CD4-positive, alpha-beta T cell treated with Interleukin-6 at 100 ng/mL for 8 hours (primary cell): ENCODE data around the gene SAG.
A peak's percentile ranks its signal among the peaks of the same experiment; 100 is the strongest.

ENCODE experiments used
- DNase-seq: peaks from one replicate; pipeline ENCODE4 v3.0.0-alpha.2; 2020; ENCODE audit warnings: mixed read lengths, low spot score

The SAG gene

DNA sequence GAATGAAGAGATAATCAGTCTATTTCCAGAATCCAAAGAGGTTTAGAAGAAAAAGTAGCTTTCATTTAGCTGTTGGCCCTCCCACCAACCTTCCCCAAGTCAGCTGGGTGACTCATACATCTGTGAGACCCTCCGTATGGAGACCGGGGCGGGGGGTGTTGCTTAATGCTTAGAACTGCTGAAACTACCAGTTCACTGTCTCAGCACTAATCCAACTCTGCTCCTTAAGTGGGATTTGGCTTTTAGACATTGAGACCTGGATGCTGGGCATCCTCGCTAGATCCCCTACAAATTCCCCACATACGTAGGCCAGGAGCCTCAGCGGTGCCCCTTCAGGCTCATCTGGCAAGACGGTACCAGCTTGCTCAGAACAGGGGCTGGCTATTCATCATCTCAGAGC is at the start of gene SAG:
Gene SAG (plus strand): TSS at position 252 of the 400 bp plus-strand sequence. CDS start 1,374 bp downstream, outside the sequence.
- no peak for DNase-seq

DNA sequence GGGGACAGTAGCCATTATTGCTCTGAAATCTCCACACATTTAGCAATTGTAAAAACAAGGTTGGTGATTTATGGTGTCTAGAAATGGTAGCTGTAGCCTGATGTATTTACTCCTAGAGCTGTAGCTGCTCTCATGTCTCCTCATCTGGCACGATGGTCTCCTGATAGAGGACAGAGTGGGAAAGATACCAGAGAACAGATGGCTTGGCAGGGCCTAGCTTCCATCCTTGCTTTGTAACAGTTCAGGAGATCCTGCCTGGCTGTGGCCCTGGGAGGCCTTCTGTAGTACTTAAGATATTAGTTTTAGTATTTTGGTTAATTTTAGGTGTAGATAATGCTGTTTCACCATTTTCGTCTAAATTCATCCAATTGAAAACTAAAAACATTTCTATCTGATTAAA is 49.4 kb upstream of the SAG start:
- no peak for DNase-seq

DNA sequence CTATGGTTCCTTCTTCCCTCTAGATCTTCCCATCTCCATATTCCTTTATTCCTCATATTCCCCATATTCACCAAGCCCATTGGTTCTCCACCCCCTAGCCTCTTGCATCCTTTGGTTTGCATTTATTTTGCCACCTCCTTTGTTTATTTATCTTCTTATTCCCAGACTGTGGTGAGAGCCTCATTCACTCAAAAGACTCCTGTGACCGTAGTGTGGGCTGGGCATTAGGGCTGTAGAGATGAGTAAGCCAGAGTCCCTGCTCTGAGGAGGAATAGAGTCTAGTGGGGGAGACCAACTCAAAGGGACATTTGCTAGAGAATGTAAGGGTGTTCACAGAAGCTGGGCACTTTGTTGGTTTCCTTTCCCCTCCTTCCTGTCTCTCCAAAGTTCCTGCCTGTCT is 47.9 kb upstream of the SAG start:
- DNase-seq, result no peak

DNA sequence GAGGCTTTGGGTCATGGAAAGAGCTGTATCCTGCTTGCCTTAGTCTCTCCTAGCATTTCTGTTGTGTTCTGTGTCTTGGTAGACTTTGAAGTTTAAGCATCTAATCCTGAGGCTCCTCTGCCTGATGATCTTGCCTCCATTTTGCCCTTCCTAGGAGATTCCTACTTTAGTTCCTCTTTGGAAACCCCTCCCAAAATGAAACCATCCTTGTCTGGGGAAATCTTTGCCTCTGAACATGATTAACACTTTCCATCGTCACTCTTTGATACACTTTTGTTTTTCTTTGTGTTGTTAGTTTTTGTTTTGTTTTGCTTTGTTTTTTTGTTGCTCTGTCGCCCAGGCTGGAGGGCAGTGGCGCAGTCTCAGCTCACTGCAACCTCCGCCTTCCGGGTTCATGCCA is 47.0 kb upstream of the SAG start:
- no peak for DNase-seq

DNA sequence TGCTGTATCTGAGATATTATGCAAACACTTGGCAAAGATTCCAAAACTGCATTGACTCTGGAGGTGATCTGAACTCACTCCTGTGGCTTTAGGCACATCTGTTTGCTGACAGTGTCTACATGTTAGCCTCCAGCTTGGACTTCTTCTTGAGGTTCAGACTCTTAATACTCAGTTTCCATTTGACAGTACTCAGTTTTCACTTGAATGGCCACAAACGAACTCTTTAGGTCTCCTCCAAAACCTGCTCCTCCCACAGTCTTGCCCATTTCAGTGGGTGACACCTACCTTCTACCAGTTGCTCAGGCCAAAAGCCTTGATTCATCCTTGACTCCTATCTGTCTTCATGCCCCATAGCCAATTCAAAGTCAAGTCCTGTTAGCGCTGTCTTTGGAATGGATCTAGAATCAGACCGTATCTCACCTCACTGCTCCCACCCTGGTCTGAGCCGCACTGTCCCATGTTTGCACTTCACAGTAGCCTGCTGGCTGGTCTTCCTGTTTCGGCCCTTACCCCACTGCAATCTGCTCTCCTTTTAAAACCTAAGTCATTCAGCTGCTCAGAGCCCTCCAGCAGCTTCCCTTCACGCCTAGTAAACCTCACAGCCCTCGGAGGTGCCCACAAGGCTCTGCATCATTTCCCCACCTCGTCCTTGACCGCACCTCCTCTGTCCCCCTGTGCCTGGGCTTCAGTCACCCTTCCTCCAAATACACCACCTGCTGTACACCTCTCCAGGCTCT is 45.6 kb upstream of the SAG start:
- no peak for DNase-seq

DNA sequence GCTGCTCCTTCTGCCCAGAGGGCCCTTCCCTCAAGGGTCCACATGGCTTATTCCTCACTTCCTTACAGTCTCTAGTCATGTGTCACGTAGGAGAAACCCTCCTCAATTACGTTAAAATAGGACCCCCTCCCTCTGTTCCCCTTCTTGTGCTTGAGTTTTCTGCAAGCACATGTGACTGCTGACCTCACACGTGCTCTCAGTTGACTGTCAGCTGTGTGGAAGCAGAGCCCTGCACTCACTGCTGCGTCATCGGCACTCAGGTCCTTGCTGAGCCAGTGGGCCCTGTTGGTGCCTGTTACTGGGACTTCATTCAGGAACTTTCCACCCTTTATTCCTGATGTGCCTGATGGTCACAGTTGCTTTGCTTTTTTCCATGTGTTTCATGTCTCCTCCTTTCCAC is 45.1 kb upstream of the SAG start:
- no peak for DNase-seq

DNA sequence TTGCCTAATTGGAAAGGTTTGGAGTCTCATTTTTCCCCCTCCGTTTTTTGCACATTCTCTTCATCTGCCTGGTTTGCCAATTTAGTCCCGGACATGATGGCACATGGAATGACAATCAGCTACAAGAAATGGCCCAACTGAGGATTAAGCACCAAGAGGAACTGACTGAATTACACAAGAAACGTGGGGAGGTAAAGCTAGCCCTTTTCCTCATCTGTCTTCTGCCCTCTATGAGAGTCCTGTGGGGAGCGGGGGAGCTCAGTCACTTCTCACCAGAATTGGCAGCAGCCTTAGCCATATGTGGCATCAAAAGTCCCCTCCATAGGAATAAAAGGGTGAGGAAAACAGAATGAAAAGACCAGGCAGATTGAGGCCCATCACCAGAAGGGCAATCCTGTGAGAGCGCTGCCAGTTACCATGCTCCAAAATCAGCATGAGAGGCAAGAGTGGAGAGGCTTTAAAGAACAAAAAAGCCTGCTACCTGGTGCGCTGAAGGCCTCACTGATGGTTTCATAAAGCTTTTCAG is 44.5 kb upstream of the SAG start:
- DNase-seq, result no peak

DNA sequence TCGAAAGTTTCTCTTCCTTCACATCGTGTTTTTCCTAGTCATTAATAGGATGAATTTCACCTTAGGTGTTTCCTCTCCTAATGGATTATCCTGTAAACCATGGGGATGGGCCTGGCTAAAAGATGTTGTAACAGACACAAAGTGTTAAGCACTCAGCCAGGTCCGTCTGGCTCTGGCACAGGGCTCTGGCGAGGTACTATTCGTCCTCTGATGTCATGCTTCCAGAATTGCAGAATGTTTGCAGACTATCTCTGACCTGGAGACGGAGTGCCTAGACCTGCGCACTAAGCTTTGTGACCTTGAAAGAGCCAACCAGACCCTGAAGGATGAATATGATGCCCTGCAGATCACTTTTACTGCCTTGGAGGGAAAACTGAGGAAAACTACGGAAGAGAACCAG is 42.9 kb upstream of the SAG start:
- no peak for DNase-seq

DNA sequence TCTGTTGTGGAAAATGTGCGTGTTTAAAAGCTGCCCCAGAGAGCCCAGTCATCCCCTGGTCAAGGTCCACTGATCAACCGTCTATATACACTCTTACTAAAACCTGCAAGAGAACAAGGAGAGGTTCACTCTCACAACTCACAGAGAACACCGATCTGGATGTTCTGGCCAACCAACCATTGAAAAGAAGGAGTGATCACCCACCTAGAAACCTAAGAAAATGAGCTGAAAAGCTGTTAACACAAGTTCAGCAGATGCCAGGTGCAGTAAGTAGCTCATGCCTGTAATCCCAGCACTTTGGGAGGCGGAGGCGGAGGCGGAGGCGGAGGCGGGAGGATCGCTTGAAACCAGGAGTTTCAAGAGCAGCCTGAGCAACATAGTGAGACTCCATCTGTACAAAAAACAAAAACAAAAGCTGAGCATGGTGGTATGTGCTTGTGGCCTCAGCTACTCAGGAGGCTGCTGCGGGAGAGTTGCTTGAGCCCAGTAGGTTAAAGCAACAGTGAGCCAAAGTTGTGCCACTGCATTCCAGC is 41.7 kb upstream of the SAG start:
- DNase-seq, result no peak

DNA sequence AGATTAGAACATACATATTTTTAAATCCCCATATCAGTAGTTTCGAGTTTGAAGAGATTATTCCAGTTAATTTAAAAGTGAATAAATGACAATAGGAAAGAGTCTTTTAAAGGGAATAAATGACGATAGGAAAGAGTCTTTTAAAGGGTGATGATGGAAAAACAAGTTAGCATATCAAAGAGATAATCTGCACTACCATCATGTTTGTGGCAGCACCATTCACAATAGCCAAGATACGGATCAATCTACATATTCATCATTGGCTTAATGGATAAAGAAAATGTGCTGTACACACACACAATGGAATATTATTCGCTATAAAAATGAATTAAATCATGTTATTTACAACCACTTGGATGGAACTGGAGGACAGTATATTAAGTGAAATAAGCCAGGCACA is 41.1 kb upstream of the SAG start:
- DNase-seq, result no peak

DNA sequence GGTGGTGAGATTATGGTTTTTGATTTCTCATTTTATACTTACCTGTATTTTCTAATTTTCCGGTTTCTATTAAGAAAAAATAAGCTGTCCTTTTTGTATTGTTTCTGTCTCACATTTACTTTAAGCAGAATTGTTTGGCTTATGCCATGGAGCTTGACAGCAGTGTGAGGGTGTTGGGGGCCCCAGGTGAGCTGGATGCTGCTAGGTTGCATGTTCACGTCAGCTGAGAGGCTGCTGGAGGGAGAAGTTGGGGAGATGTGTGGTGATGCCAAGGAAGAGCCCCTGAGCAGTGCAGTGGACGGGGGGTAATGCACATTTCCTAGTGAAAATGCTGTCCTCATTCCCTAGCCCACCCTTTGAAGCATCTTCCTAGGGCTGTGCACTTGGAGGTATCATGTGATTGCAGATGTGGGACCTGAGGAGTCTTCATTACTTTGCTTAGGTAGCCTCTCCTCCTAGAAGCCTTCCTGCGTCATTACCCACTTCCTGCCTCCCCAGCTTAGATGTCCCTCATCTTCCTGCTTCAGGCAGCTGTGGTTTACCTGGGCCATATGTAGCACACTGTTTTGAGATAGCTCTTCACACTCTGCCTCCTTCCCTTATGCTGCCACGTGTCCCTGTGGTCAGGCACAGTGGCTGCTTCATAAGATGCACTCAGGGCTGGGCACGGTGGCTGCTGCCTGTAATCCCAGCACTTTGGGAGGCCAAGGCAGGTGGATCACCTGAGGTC is 39.9 kb upstream of the SAG start:
- peak; percentile 93 for DNase-seq

DNA sequence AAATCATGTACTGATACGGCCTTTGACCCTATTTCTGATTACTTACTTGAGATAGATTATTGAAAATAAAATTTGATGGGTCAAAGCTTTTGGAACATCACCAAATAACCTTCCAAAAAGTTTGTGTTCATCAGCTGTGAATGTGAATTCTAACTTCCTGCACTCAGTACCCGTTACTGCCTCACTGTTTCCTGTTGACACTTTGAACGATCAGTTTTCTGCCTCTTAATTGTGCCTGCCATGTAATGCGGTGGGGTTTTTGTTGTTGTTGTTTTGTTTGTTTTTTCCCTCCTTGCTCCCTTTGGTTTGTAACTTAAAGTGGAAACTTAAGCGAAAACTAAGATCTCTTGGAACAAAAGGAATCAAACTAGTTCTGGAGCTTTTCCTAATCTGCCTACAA is 37.2 kb upstream of the SAG start:
- DNase-seq, result peak; percentile 57

DNA sequence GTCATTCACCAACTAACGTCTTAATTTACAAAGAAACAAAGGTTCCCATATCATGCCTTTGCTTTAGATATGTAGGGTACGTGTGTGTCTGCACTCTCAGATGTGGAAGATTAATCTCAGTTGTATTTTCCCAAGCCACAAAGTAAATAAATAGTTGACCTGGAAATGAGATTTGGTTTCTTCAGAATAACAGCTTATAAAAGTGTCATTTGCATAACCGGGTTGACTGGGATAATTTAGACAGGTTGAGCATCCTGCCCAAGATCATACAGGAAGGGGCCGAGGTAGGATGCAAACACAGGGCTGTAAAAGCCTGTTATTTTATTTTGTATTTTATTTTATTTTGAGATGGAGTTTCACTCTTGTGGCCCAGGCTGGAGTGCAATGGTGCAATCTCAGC is 36.7 kb upstream of the SAG start:
- DNase-seq, result no peak

DNA sequence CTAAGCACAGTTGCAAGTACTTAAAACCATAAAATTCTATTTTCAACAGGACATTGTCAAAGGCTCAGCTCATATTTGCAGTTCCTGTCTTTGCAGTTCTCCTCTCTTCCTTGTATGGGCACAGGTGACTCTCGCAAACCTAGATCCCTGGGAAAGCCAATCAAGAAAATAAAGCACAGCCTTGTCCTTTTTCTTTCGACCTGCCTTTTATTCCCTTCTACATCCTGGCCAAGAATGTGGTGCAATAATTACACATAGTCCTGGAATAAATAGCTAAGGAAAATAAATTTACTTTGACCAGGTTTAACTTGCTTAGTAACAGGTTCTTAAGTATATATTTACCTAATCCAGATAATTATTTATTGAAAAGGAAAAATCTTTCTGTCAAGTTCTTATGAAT is 35.9 kb upstream of the SAG start:
- DNase-seq, result no peak

DNA sequence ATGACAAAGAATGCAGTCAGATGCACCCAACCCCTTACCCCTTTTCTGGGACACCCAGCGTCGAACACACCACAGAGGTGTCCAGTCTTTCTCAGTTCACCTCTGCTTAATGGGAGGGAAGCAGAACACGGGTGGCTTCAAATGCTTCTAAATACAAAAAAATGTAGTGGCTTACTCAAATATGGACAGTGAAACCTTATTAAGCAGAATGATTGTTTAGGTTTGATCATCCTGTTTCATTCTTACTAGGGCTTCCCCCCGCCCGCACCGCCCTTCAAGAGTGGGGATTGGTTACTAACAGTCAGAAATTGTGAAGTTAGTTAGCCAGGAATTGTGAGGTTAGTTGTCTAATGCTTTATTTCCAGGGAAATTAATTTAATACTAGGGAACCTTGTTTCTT is 34.5 kb upstream of the SAG start:
- no peak for DNase-seq

DNA sequence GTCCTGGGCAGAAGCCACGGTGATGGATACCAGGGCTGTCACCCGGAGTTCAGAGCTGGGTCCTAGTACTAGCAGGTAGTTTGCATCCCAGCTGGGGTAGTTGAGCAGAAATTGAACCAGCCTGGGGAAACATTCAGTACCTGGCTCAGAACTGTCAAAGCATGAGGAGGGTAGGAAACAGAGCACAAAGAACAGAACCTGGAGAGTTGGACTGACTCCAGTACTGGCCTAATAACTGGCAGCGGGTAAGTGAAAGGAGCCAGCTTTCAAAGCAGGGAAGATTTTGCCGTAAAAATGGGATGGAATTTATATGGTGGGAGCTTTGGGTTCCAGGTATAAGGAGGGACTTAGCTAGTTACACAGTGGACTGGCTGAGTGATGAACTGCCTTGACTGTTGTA is 32.4 kb upstream of the SAG start:
- DNase-seq, result no peak

DNA sequence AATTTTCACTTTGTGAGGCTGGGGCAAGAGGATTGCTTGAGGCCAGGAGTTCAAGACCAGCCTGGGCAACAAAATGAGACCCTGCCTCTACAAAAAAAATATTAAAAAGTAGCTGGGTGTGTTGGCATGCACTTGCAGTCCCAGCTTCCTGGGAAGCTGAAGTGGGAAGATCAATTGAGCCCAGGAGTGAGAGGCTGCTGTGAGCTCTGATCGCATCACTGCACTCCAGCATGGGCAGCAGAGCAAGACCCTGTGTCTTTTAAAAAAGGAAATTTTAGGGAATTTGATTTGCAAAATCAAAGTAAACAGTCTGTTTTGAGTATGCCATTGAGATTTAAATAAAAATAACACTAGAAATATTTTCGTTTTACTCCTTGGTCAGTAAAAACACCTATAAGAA is 28.7 kb upstream of the SAG start:
- DNase-seq, result no peak

DNA sequence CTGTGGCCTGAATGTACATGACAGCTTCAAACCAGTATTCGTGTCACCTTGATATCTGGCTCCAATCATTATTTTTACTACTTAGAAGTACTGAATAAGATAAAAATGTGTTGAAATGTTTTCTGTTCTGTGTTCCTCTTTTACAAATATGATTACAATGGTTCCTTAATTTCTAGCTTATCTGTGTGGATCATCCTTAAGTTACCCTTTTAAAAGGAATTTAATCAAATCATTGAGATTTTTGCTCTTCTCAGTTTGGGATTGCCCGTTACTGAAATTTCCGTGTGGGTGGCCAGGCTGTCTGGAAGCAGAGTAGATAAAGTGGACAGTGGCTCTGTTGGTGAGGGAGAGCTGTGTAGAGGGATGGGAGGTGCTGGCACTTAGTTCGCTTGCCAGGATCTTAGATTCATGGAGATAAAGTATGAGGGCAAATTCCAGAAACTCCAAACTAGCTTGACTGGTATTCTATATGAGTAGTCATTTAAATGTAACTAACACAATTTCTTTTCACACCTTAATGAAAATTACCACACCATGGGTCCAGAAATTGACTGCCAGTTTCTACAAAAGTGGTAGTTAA is 27.4 kb upstream of the SAG start:
- no peak for DNase-seq

DNA sequence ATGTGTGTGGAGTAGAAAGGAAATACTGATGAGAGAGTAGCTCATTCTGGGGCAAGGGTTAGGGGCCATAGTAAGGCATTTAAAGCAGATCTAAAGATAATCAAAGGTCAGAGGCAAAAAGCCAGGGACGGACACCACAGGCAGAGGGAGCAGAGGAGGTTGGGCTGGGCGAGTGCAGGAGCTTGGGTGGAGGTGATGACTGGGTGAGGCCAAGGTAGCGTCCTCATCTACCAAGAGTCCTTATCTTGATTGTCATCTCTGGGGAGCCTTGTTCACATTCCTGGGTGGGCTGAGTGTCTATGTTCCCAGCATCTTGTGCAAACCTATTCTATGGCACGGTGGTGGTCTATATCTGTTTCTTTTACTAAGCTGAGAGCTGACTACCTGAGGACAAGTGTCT is 26.1 kb upstream of the SAG start:
- no peak for DNase-seq

DNA sequence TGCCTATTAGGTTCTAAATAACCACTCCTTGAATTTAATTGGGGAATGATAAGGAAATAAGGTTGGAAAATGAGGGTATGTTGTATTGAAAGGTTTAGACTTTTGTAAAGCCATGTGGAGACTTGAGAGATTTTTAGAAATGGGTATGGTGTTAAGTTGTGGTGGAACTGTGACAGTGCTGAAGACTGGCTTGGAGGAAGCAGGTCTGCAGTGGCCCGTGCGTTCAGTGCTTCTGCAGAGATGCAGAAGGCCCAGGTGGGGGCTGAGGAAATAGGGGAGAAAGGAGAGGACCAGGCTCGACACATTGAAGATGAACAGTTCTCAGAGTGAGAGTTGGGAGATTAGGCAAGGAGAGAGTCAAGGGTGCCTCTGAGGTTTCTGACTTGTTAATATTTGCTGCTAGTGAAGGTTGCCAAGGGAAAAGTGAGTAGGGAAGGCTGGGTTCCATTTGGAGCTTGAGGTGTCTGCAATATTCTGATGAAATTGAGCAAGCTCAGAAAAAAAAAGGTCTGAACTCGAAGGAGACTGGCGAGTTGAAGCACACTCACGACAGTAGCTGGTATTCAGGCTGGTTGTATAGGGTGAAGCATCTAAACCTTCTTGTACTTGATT is 25.5 kb upstream of the SAG start:
- DNase-seq, result no peak

DNA sequence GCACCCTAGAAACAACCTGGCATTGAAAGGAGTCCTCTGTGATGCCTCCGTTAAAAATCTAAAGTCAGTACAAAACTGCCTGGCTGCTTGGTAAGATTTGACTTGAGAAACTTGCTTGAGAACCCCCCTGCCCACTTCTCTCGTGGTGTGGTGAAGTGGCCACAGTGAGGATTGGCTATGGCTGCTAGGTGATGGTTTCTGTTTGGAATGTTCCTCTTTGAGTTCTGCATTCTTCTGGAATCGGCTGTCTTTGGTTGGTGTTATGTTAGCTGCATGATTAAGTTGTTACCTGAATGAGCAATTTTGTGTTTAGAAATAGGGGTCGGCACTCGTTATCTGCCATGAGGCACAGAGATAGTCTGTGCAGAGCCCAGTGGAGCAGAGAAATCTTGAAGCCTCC is 21.7 kb upstream of the SAG start:
- no peak for DNase-seq

DNA sequence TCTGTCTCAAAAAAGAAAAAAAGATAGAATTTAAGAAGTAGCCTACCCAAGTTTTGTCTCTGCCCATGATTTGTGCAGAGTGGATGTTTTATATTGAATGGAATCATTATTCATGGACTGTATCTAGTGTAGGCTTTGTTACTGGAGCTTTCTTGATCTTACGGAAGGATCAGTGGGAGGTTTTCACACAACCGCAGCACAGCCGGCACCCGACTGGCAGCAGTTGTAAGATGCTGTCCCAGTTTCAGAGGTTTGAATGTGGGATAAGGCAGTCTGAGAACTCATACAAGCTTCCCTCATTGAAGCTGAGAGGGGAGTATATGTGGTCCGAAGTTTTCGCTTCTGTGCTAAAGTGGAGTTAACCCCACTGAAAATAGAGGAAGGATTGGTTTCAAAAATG is 19.7 kb upstream of the SAG start:
- no peak for DNase-seq

DNA sequence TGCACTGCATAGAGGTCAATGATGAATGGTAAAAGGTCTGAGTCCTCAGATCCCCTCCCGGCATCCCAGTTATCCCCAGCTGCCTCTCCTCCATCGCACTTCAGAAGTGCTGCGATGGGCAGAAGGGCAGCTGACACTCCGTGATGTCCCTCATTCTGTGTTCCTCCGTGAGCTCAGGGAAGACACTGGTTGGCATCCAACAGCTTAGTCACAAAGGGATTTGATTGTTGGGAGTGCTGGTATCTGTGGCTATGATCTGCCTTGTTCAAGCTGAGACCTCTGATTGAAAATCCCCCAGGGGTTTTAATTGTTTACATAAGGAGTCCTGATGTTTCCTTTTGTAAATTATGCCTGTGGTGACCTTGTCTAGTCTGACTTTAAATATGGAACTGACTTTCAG is 19.0 kb upstream of the SAG start:
- DNase-seq, result no peak
